ENCODE measurements around the gene TRNP1.

The TRNP1 gene

GRCh38 chr1:26999440-26999987, 6.0 kb downstream of the TRNP1 start:
- DNase-seq = no peak
- in situ Hi-C loops (cut with MboI; ENCODE audit: low pct_unique_long_range_greater_than_20kb, low sequenced_read_pairs) = no loop called here

- no peak for DNase-seq
- in situ Hi-C loops (cut with MboI; ENCODE audit: low pct_unique_long_range_greater_than_20kb, low sequenced_read_pairs) = no loop called here
Measured at GRCh38 chr1:27000090-27000816, 6.8 kb downstream of the TRNP1 start.

DNA sequence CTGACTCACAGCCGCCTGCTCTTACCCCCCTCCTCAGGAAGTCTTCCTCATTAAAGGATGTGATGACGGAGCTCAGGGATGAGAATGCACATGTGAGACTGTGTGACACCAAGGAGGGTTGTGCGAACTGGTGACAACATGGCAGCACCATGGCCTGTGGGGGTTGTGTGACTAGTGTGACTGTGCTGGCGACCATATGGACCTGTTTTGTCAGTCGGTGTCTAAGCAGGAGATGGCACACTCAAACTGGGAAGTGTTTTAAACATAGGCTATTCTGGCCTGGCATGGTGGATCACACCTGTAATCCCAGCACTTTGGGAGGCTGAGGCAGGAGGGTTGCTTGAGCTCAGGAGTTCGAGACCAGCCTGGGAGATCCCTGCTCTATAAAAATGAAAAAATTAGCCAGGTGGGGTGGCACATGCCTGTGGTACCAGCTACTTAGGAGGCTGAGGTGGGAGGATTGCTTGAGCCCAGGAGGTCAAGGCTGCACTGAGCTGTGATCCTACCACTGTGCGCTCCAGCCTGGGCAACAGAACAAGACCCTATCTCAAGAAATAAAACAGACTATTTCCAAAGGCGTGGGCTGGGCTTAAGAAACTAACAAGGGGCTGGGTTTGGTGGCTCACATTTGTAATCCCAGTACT, 7.4 kb downstream of the TRNP1 start:
- DNase-seq = no peak
- in situ Hi-C loops (cut with MboI; ENCODE audit: low pct_unique_long_range_greater_than_20kb, low sequenced_read_pairs) = no loop called here

GRCh38 chr1:27001570-27002360, 8.3 kb downstream of the TRNP1 start:
- in situ Hi-C loops (cut with MboI; ENCODE audit: low pct_unique_long_range_greater_than_20kb, low sequenced_read_pairs) = no loop called here
- peak; percentile 95 for DNase-seq

GRCh38 chr1:27003745-27004470, 10.4 kb downstream of the TRNP1 start:
- no peak for DNase-seq
- in situ Hi-C loops (cut with MboI; ENCODE audit: low pct_unique_long_range_greater_than_20kb, low sequenced_read_pairs) = no loop called here

DNA sequence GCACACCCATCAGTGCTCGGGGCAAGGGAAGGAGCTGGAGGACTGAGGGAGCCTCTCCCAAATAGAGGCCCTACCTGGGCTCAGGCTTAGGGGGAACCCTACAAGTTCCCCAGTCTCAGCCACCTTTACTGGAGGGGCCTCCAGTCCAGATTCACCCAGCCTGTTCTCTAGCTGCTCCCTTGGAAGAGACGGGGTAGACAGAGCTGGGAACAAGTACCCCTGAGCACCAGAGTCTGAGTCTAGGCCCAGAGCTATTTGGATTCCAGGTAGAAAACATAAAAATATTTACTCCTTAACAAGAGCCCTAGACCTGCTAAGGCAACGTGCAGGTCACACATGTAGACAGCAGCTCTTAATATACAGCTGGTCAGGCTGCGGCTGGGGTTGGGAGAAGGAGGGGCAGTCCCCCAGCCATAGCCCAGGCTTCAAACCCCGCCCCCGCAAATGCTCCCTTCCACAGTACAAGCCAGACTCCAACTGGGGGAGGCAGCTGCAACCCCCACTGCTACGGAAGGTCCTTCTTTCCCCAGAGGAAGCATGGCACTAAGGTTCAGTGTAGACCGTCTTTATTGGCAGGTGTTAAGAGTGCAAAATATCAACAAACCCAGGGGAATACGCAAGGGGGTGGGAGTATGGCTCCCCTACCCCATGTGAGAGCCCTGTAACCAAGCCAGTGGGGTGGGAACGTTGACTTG, 11.1 kb downstream of the TRNP1 start:
- in situ Hi-C loops (cut with MboI; ENCODE audit: low pct_unique_long_range_greater_than_20kb, low sequenced_read_pairs) = no loop called here
- peak; percentile 34 for DNase-seq

DNA sequence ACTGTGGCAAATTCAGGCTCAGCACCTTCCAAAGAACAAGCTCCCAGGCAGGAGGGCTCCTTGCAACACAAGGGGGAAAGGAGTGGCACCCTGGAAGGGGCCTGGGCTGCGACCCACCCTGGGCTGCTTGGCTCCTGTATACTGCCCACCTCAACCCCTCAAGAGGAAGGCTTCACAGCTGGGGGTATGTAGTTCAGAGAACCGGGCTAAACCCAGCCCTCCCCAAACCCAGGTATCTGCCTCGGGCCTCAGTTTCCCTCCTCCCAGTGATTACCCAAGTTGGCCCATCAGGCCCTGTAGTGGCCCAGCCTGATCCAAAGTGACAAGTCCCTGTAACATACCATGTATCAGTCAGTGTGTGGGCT, 11.7 kb downstream of the TRNP1 start:
- in situ Hi-C loops (cut with MboI; ENCODE audit: low pct_unique_long_range_greater_than_20kb, low sequenced_read_pairs) = no loop called here
- no peak for DNase-seq

GRCh38 chr1:27005648-27006496, 12.4 kb downstream of the TRNP1 start:
- in situ Hi-C loops (cut with MboI; ENCODE audit: low pct_unique_long_range_greater_than_20kb, low sequenced_read_pairs) = no loop called here
- DNase-seq = no peak

DNA sequence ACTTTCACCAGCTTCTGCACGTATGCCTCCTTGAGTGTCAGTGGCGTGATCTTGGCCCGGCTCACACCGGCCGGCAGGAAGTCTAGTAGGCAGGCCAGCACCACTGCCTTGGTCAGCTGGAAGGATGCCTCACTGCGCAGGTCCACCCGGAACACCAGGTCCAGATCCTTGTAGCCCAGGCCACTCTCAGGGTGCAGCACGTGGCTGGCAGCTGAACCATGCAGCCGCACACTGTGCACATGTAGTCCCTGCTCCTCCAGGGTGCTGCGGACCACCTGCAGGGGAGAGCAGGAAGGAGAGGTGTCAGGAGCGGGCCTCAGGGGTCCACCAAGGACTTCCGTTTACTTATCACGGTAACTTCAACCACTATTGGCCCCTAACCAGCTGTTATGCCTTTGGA, 13.2 kb downstream of the TRNP1 start:
- in situ Hi-C loops (cut with MboI; ENCODE audit: low pct_unique_long_range_greater_than_20kb, low sequenced_read_pairs) = no loop called here
- DNase-seq = no peak

DNA sequence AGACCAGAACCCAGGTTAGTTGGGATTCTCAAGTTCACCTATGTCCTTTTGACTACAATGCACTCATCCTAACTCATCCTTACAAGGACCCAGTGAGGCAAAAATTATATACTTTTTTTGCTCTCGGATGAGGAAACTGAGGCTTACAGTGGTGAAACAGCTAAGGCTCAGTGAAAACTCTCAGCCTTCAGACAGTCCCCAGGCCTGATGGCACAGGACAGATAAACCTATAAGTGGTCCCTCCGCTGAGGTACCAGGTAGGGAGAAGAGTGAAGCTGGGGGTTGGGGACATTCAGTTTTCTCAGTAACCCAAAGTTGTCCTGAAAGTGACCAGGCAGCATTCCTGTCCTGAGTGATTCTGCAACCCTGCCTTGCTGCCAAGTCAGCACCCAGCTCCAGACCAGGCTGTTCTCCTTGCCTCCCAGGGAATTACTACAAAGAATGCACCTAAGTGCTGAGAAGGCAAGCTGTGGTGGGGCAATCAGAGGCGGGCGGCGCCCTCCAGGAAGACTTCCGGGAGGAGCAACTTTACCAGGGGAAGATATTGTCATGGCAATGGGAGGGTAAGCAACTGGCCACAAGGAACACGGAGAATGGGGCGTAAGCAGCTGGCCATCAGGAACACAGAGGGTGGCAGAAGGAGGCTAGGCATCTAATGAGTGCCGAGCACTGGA, 14.6 kb downstream of the TRNP1 start:
- no peak for DNase-seq
- in situ Hi-C loops (cut with MboI; ENCODE audit: low pct_unique_long_range_greater_than_20kb, low sequenced_read_pairs) = no loop called here

- in situ Hi-C loops (cut with MboI; ENCODE audit: low pct_unique_long_range_greater_than_20kb, low sequenced_read_pairs) = no loop called here
- DNase-seq = no peak
Measured at GRCh38 chr1:27009601-27010197, 16.2 kb downstream of the TRNP1 start.

DNA sequence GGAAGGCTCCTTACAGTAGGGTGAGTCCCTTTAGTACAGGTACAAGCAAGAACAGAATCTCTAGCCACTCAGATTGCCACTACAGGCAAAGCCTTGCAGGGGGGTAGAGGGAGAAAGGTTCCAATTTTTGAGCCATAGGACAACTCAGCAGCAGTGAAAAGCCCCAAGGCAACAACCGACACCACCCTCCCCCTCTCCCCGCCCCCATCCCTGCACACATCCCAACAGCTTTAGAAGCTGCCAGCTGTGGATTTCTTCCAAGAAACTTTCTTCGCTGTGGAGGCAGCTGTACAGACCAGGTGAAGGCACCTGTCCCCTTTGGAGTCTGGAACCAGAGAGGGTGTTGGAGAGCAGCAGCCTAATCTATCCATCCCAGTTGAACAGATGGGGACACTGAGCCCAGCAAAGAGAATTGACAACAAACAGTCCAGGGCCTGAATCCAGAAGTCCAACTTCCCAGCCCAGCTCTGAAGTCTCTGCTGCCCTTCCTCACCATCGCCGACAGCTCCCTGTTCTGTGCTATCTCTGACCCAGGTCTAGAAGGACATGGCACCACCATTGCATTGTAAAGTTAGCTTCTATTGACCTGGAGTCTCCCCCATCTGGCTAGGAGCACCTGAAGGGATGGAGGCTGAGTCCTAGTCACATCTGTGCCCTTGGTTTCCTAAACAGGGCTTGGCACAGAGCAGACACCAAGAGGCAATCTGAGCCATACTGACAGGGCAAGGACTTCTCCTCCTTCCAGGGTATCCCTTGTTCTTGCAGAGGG, 16.9 kb downstream of the TRNP1 start:
- no peak for DNase-seq
- in situ Hi-C loops (cut with MboI; ENCODE audit: low pct_unique_long_range_greater_than_20kb, low sequenced_read_pairs) = no loop called here

GRCh38 chr1:27011058-27011764, 17.7 kb downstream of the TRNP1 start:
- peak; percentile 51 for DNase-seq

GRCh38 chr1:27011976-27012563, 18.6 kb downstream of the TRNP1 start:
- in situ Hi-C loops (cut with MboI; ENCODE audit: low pct_unique_long_range_greater_than_20kb, low sequenced_read_pairs) = no loop called here
- DNase-seq = no peak

More at GRCh38 chr1:27011058-27011764, 17.7 kb downstream of the TRNP1 start:
- in situ Hi-C loops (cut with MboI; ENCODE audit: low pct_unique_long_range_greater_than_20kb, low sequenced_read_pairs) = no loop called here

DNA sequence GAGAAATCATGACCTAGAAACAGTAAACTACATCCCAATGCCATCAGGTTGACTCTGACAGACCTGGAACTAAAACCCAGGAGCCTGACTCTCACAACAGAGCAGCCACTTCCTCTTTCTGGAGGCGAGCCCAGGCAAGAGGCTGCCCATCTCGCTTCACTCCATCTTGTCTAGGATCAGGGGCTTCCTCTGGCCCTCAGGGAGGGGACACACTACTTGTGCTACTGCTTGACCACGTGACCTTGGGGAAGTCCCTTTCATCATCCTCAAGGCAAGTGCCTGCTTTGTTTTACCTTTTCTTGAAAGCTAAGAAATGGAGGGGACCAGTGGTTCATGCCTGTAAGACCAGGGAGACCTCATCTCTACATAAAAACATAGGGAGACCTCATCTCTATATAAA, 21.8 kb downstream of the TRNP1 start:
- in situ Hi-C loops (cut with MboI; ENCODE audit: low pct_unique_long_range_greater_than_20kb, low sequenced_read_pairs) = no loop called here
- DNase-seq = peak; percentile 66
